Ovary (tissue), 3 donors: ENCODE results near the gene SLC9A9.

Experiments
- CTCF ChIP-seq, 3 donors: fragments of 450-650 bp in 2 of 3; fragments of 200-600 bp in 1 of 3; IDR thresholded peaks; one replicate each; pipeline versions ENCODE4 v1.5.1 to v1.8.0; 2016 to 2022; ENCODE audit warnings: antibody characterized with exemption in 3 of 3, mild to moderate bottlenecking in 1 of 3
- EP300 ChIP-seq: sonication (generic); formaldehyde crosslinking; IDR thresholded peaks from one replicate; pipeline ENCODE4 v1.6.1; 2017; ENCODE audit warnings: antibody characterized with exemption
- POLR2A ChIP-seq: fragments of 450-650 bp; IDR thresholded peaks from one replicate; pipeline ENCODE4 v1.6.1; 2017; ENCODE audit warnings: antibody characterized with exemption, mild to moderate bottlenecking, moderate library complexity
- donor health status: DM: no; HTN: no; CAD: no.

DNA sequence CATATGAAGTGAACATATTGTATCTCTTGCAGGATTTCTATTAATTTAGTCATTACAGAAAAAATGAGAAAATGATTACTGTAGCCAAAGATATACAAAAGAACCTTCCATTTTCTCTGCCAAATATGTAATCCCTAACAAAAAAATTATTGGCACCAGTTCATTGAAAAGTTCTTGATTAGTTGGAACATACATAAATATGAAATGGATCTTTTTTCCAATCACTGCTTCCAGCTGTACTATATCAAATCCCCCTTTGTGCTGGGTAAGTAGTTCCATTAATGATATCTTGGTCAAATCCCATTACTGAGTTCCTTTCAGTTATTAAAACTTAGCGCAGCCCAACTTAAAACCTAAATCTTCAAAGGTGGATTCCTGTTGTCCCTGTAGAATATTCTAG is 263.8 kb downstream of the SLC9A9 start:
- TF ChIP-seq POLR2A (no peak), CTCF (IDR thresholded peaks at IDR 0.05) (no peak), EP300 (no peak)
